Left renal cortex interstitium (tissue), 4 donors: ENCODE results near the gene UQCRHL. TPM values are rescaled to one million over a fixed set of nuclear protein-coding genes. Genes with fewer than 3 reads are reported as not detected.

Experiments used
- DNase-seq, 4 donors: peaks; one replicate each; pipeline ENCODE4 v3.0.0-alpha.2; 2013; ENCODE audit warnings: low read depth in 4 of 4, low spot score in 2 of 4, missing footprints in 1 of 4
- polyA plus RNA-seq, 4 donors: library from polyadenylated mRNA; unstranded; fragments of 120-200 nt; gene quantifications; one replicate each; pipeline ENCODE4 v1.2.1, GENCODE V29; 2013; ENCODE audit not compliant: insufficient read length in 4 of 4

UQCRHL gene
- polyA plus RNA-seq, 4 donors = 1.4 to 3.8 (median 1.7) TPM

- DNase-seq = no peak
Observed at GRCh38 chr1:15761366-15762128, 45.9 kb downstream of the UQCRHL start.

- peak in 2 of 4 donors; percentile 49 to 67 for DNase-seq
Observed at GRCh38 chr1:15760520-15761211, 46.8 kb downstream of the UQCRHL start.

GRCh38 chr1:15758953-15759661, 48.3 kb downstream of the UQCRHL start:
- DNase-seq = no peak

- no peak for DNase-seq
Observed at GRCh38 chr1:15758343-15758931, 49.0 kb downstream of the UQCRHL start, which contains the start of gene FBLIM1. FBLIM1 (plus strand) TSS chr1:15758795; CDS start chr1:15764984, 6,189 bp downstream.

GRCh38 chr1:15757575-15758342, 49.7 kb downstream of the UQCRHL start:
- no peak for DNase-seq

Other genes starting within 250 kb of the UQCRHL start
- 10 to 100 TPM; 21.0 to 35.8 (median 34.3) TPM for gene AGMAT, start 222.6 kb downstream of the UQCRHL start, polyA plus RNA-seq
- gene DDI2, start 190.2 kb downstream of the UQCRHL start, polyA plus RNA-seq = 10 to 100 TPM; 13.4 to 26.2 (median 20.6) TPM
- 10 to 100 TPM; 42.3 to 54.1 (median 49.1) TPM for gene PLEKHM2, start 123.3 kb downstream of the UQCRHL start, polyA plus RNA-seq
- gene SLC25A34, start 71.4 kb downstream of the UQCRHL start, polyA plus RNA-seq = 1 to 10 TPM; 1.3 to 5.7 (median 2.9) TPM
- gene TMEM82, start 65.2 kb downstream of the UQCRHL start, polyA plus RNA-seq = 1 to 10 TPM; 3.1 to 4.9 (median 4.4) TPM
- 10 to 100 TPM; 46.1 to 67.0 (median 56.0) TPM for gene FBLIM1, start 48.9 kb downstream of the UQCRHL start, polyA plus RNA-seq
- 10 to 100 TPM; 46.9 to 70.6 (median 58.3) TPM for gene SPEN, start 40.1 kb upstream of the UQCRHL start, polyA plus RNA-seq
- 10 to 100 TPM; 30.4 to 42.6 (median 33.7) TPM for gene ZBTB17, start 168.5 kb upstream of the UQCRHL start, polyA plus RNA-seq
- under 1 TPM; 0.07 to 0.29 (median 0.16) TPM for gene SRARP, start 196.6 kb upstream of the UQCRHL start, polyA plus RNA-seq
- gene HSPB7, start 210.4 kb upstream of the UQCRHL start, polyA plus RNA-seq = 1 to 10 TPM; 3.4 to 6.0 (median 4.7) TPM
- gene CLCNKA, start 214.4 kb upstream of the UQCRHL start, polyA plus RNA-seq = 10 to 100 TPM; 13.8 to 24.5 (median 18.1) TPM
- gene CLCNKB, start 236.1 kb upstream of the UQCRHL start, polyA plus RNA-seq = 10 to 100 TPM; 37.3 to 73.1 (median 60.9) TPM